IMR-90 (cell line): ENCODE data around the gene RPTOR. TPM values are rescaled to one million over a fixed set of nuclear protein-coding genes. Genes with fewer than 3 reads are reported as not detected.

Source experiments
- ATAC-seq: fragments of 200-7000 bp; cut with Tn5 transposase; 2 replicates; pipeline ENCODE4 v1.9.1; 2020; ENCODE audit warnings: low read depth, mild to moderate bottlenecking, moderate library complexity
- BruUV-seq: library from RNA; stranded (reverse); fragments of 400-500 nt; replicated peaks from 2 replicates; lab custom pipeline; 2021; lab: Mats Ljungman, UMichigan
- CTCF ChIA-PET: fragments of 300-600 bp; formaldehyde crosslinking; extraction: SDS; loops from one replicate; lab custom pipeline; 2021; ENCODE audit warnings: antibody characterized with exemption; lab: Yijun Ruan, JAX
- POLR2A ChIA-PET: fragments of 300-600 bp; sonication (Branson Sonifier 250); formaldehyde crosslinking; loops from one replicate; lab custom pipeline; 2022; ENCODE audit warnings: antibody characterized with exemption; ENCODE audit not compliant: unreplicated experiment; lab: Charles Lee
- DNase-seq: peaks from one replicate; pipeline ENCODE4 v3.0.0; 2013
- H2AFZ ChIP-seq: replicated peaks from 2 replicates; pipeline ENCODE3; 2013; ENCODE audit warnings: low read length, mild to moderate bottlenecking; ENCODE audit not compliant: poor library complexity
- H2AK5ac ChIP-seq: 2 replicates; pipeline ENCODE4 v1.6.1; 2013; ENCODE audit warnings: low read depth, low read length, inconsistent platforms
- H2AK9ac ChIP-seq: replicated peaks from 2 replicates; pipeline ENCODE3; 2013; ENCODE audit warnings: mild to moderate bottlenecking, low read depth, low read length, moderate library complexity; ENCODE audit not compliant: poor library complexity
- H2BK120ac ChIP-seq: 2 replicates; pipeline ENCODE4 v1.6.1; 2013; ENCODE audit warnings: low read depth, low read length, inconsistent platforms
- H2BK15ac ChIP-seq: 3 replicates; pipeline ENCODE4 v1.6.1; 2013; ENCODE audit warnings: low read depth, low read length, inconsistent platforms
- H2BK20ac ChIP-seq: 2 replicates; pipeline ENCODE4 v1.6.1; 2013; ENCODE audit warnings: low read depth, mild to moderate bottlenecking, inconsistent platforms, low read length, moderate library complexity
- H2BK5ac ChIP-seq: 2 replicates; pipeline ENCODE4 v1.6.1; 2013; ENCODE audit warnings: mild to moderate bottlenecking, low read depth, low read length, inconsistent platforms; ENCODE audit not compliant: poor library complexity, severe bottlenecking
- H3K14ac ChIP-seq: replicated peaks from 2 replicates; pipeline ENCODE4 v1.6.1; 2013; ENCODE audit warnings: low read depth, low read length, inconsistent platforms
- H3K18ac ChIP-seq: 2 replicates; pipeline ENCODE4 v1.6.1; 2013; ENCODE audit warnings: low read depth, low read length, control low read depth
- H3K23ac ChIP-seq: 2 replicates; pipeline ENCODE4 v1.6.1; 2013; ENCODE audit warnings: low read depth, low read length, inconsistent platforms
- H3K27ac ChIP-seq: 2 replicates; pipeline ENCODE4 v1.5.1; 2013; ENCODE audit warnings: mild to moderate bottlenecking, control low read depth, low read length; ENCODE audit not compliant: insufficient read depth
- H3K27me3 ChIP-seq: 2 replicates; pipeline ENCODE4 v1.6.1; 2013; ENCODE audit warnings: low read length; ENCODE audit not compliant: control insufficient read depth, insufficient read depth
- H3K36me3 ChIP-seq: 2 replicates; pipeline ENCODE4 v1.6.1; 2013; ENCODE audit warnings: low read length, mixed read lengths; ENCODE audit not compliant: control insufficient read depth, insufficient read depth
- H3K4ac ChIP-seq: 2 replicates; pipeline ENCODE4 v1.6.1; 2013; ENCODE audit warnings: low read depth, low read length, inconsistent platforms
- H3K4me1 ChIP-seq: 2 replicates; pipeline ENCODE4 v1.6.1; 2013; ENCODE audit warnings: low read length, mixed read lengths; ENCODE audit not compliant: control insufficient read depth, insufficient read depth
- H3K4me2 ChIP-seq: 2 replicates; pipeline ENCODE4 v1.6.1; 2013; ENCODE audit warnings: low read depth, mild to moderate bottlenecking, control low read depth, low read length, moderate library complexity
- H3K4me3 ChIP-seq: 2 replicates; pipeline ENCODE4 v1.5.1; 2013; ENCODE audit warnings: low read depth, mild to moderate bottlenecking, control low read depth, low read length, moderate library complexity; ENCODE audit not compliant: insufficient read depth
- H3K56ac ChIP-seq: 2 replicates; pipeline ENCODE4 v1.6.1; 2013; ENCODE audit warnings: low read length, inconsistent platforms; ENCODE audit not compliant: insufficient read depth; ENCODE audit errors: extremely low read depth
- H3K79me1 ChIP-seq, 2 experiments: 2 replicates each; pipeline ENCODE4 v1.6.1; 2013; ENCODE audit warnings: low read length in 2 of 2, inconsistent platforms in 1 of 2, low read depth in 1 of 2
- H3K9ac ChIP-seq: 2 replicates; pipeline ENCODE4 v1.6.1; 2013; ENCODE audit warnings: low read depth, low read length, control low read depth
- H3K9me1 ChIP-seq: 2 replicates; pipeline ENCODE4 v1.6.1; 2013; ENCODE audit warnings: low read length, inconsistent platforms; ENCODE audit not compliant: insufficient read depth
- H3K9me3 ChIP-seq: 2 replicates; pipeline ENCODE4 v1.6.1; 2013; ENCODE audit warnings: low read length; ENCODE audit not compliant: control insufficient read depth, insufficient read depth
- H4K20me1 ChIP-seq: 2 replicates; pipeline ENCODE4 v1.6.1; 2013; ENCODE audit warnings: low read length, inconsistent platforms; ENCODE audit not compliant: insufficient read depth
- H4K5ac ChIP-seq: 2 replicates; pipeline ENCODE4 v1.6.1; 2013; ENCODE audit warnings: mild to moderate bottlenecking, low read depth, low read length, control low read depth
- H4K8ac ChIP-seq, 2 experiments: 2 replicates each; pipeline ENCODE4 v1.6.1; 2013; ENCODE audit warnings: low read depth in 2 of 2, low read length in 2 of 2, control low read depth in 1 of 2, inconsistent platforms in 1 of 2
- H4K91ac ChIP-seq: 2 replicates; pipeline ENCODE4 v1.6.1; 2013; ENCODE audit warnings: low read depth, low read length, inconsistent platforms; ENCODE audit not compliant: insufficient read depth
- ELK1 ChIP-seq: fragments of 150-350 bp; IDR thresholded peaks from 2 replicates; pipeline ENCODE4 v1.6.1; 2016; ENCODE audit warnings: low read depth, mild to moderate bottlenecking, low read length, moderate library complexity, borderline replicate concordance
- WGBS, 2 experiments: methylation state at CpG; one replicate each; pipeline versions ENCODE4 v1.1.5 to v1.1.7; 2013; ENCODE audit warnings: missing lambda C conversion rate in 2 of 2; ENCODE audit not compliant: insufficient read length in 1 of 2; ENCODE audit errors: extremely low coverage in 2 of 2; 5-methylcytosine and 5-hydroxymethylcytosine counted together
- dilution Hi-C: fragments of 300-500 bp; cut with HindIII; formaldehyde crosslinking; loops from one replicate; pipeline ENCODE4 v1.14.3; 2018; ENCODE audit warnings: low sequenced_read_pairs; ENCODE audit not compliant: unreplicated experiment
- in situ Hi-C: fragments of 300-500 bp; cut with MboI; formaldehyde crosslinking; loops from 3 replicates; pipeline ENCODE4 v1.14.3; 2019; ENCODE audit warnings: low sequenced_read_pairs, inconsistent platforms, mixed read lengths
- intact Hi-C: fragments of 100-400 bp; cut with micrococcal nuclease; formaldehyde crosslinking; loops from 2 replicates; pipeline ENCODE4 v1.10.0; 2022
- polyA plus RNA-seq, 3 experiments: library from polyadenylated mRNA; depleted of rRNA; stranded (reverse); fragments of >200 nt; gene quantifications; 2 replicates each; pipeline ENCODE4 v1.2.3, GENCODE V29; 2012; ENCODE audit warnings: low replicate concordance in 1 of 3
- total RNA-seq: library from RNA; depleted of rRNA; stranded (reverse); fragments of >200 nt; gene quantifications from 2 replicates; pipeline ENCODE4 v1.2.3, GENCODE V29; 2012

RPTOR gene
- total and polyA plus RNA-seq, 2 of the 4 experiments (the other 2 are of a cell fraction) = 10.8 to 14.7 TPM

- H3K56ac ChIP-seq = no peak overlapping the region
- no peaks in the 10 kb centered on the region for H3K9me3 ChIP-seq
- no peak overlapping the region for H2BK5ac ChIP-seq
- no peak overlapping the region for H2BK120ac ChIP-seq
- intact Hi-C loops = no loop called here
- no TSS peak for BruUV-seq
- no peak overlapping the region for H3K27ac ChIP-seq
- in situ Hi-C loops = no loop called here
- WGBS, 2 experiments = no CpG with 5 or more reads among the region's 9 CpGs
- POLR2A ChIA-PET = no interaction called here
- H3K9ac ChIP-seq = no peak overlapping the region
- H3K79me1 ChIP-seq = peaks cover 30 to 82% of the 10 kb centered on the region in 2 experiments
- H3K9me1 ChIP-seq = peaks cover 17% of the 10 kb centered on the region
- peaks cover 20% of the 10 kb centered on the region for H3K4me1 ChIP-seq
- no peaks in the 10 kb centered on the region for H3K36me3 ChIP-seq
- H2AFZ ChIP-seq = no peak overlapping the region
- no peak overlapping the region for H2BK15ac ChIP-seq
- H3K27me3 ChIP-seq = no peaks in the 10 kb centered on the region
- no peak overlapping the region for H3K23ac ChIP-seq
- no peak overlapping the region for H2BK20ac ChIP-seq
- ATAC-seq (no peak), DNase-seq (no peak)
- CTCF ChIA-PET = no interaction called here
- no peak overlapping the region for H2AK5ac ChIP-seq
- no peak for TF ChIP-seq ELK1
- H4K5ac ChIP-seq = no peak overlapping the region
- peaks cover 7% of the 10 kb centered on the region for H4K20me1 ChIP-seq
- H3K14ac ChIP-seq = no peak overlapping the region
- H3K4me2 ChIP-seq = no peak overlapping the region
- H2AK9ac ChIP-seq = no peak overlapping the region
- dilution Hi-C loops = no loop called here
- H3K4me3 ChIP-seq = no peak overlapping the region
- no peak overlapping the region for H4K8ac ChIP-seq
- no peak overlapping the region for H3K4ac ChIP-seq
- H4K91ac ChIP-seq = no peak overlapping the region
- H3K18ac ChIP-seq = no peak overlapping the region
Measured at GRCh38 chr17:80701730-80702129, 157.1 kb downstream of the RPTOR start.
